ENCODE results near the gene SSR4.

SSR4 gene

GRCh38 chrX:153799326-153799725 lies 4.9 kb downstream of the SSR4 start:
- no peak for TF ChIP-seq CTCF (IDR thresholded peaks at IDR 0.05; ENCODE audit: extremely low read depth, missing control alignments)
- DNase-seq (ENCODE audit: low spot score), result no peak

GRCh38 chrX:153800177-153800722 lies 5.8 kb downstream of the SSR4 start:
- TF ChIP-seq CTCF (IDR thresholded peaks at IDR 0.05; ENCODE audit: extremely low read depth, missing control alignments), result no peak
- no peak for DNase-seq (ENCODE audit: low spot score)

- DNase-seq (ENCODE audit: low spot score), result no peak
- TF ChIP-seq CTCF (IDR thresholded peaks at IDR 0.05; ENCODE audit: extremely low read depth, missing control alignments), result no peak
Observed at GRCh38 chrX:153800746-153801145, 6.3 kb downstream of the SSR4 start.

- TF ChIP-seq CTCF (IDR thresholded peaks at IDR 0.05; ENCODE audit: extremely low read depth, missing control alignments), result no peak
- DNase-seq (ENCODE audit: low spot score), result no peak
Observed at GRCh38 chrX:153801669-153802068, 7.2 kb downstream of the SSR4 start.

- TF ChIP-seq CTCF (IDR thresholded peaks at IDR 0.05; ENCODE audit: extremely low read depth, missing control alignments), result no peak
- no peak for DNase-seq (ENCODE audit: low spot score)
Observed at GRCh38 chrX:153802513-153803045, 8.1 kb downstream of the SSR4 start.

GRCh38 chrX:153803211-153804099 lies 9.0 kb downstream of the SSR4 start:
- no peak for DNase-seq (ENCODE audit: low spot score)
- no peak for TF ChIP-seq CTCF (IDR thresholded peaks at IDR 0.05; ENCODE audit: extremely low read depth, missing control alignments)

- DNase-seq (ENCODE audit: low spot score), result no peak
- TF ChIP-seq CTCF (IDR thresholded peaks at IDR 0.05; ENCODE audit: extremely low read depth, missing control alignments), result no peak
Observed at GRCh38 chrX:153804100-153804595, 9.7 kb downstream of the SSR4 start.
